GM12878 (cell line): ENCODE results near the gene CLDN5. TPM values are rescaled to one million over a fixed set of nuclear protein-coding genes. Genes with fewer than 3 reads are reported as not detected.

Experiments used
- ATAC-seq: fragments of 200-7000 bp; cut with Tn5 transposase; 3 replicates; pipeline ENCODE4 v1.9.1; 2020; ENCODE audit warnings: mild to moderate bottlenecking, moderate library complexity
- BruUV-seq: library from RNA; stranded (reverse); fragments of 400-500 nt; replicated peaks from 2 replicates; lab custom pipeline; 2021; lab: Mats Ljungman, UMichigan
- CTCF ChIA-PET: fragments of 300-600 bp; sonication (Branson Sonifier 250); formaldehyde crosslinking; extraction: SDS; loops from one replicate; lab custom pipeline; 2021; ENCODE audit warnings: inconsistent platforms; lab: Yijun Ruan, JAX
- POLR2A ChIA-PET: fragments of 350-600 bp; formaldehyde crosslinking; extraction: SDS; loops from one replicate; lab custom pipeline; 2021; ENCODE audit warnings: inconsistent platforms; lab: Charles Lee
- RAD21 ChIA-PET: fragments of 300-600 bp; sonication (Branson Sonifier 250); formaldehyde crosslinking; loops from one replicate; lab custom pipeline; 2023; ENCODE audit warnings: antibody characterized with exemption; ENCODE audit not compliant: unreplicated experiment; lab: Charles Lee
- SMC1A ChIA-PET: fragments of 300-600 bp; sonication (Branson Sonifier 250); formaldehyde crosslinking; loops from one replicate; lab custom pipeline; 2023; ENCODE audit not compliant: unreplicated experiment, uncharacterized antibody; lab: Charles Lee
- DNase-seq: peaks from one replicate; pipeline ENCODE4 v3.0.0-alpha.2; 2011; ENCODE audit warnings: low read depth, low spot score
- FAIRE-seq: peaks from 3 replicates; lab custom pipeline; 2011; peaks lifted over from hg19 to GRCh38; lab: Jason Lieb, UNC
- H2AFZ ChIP-seq: 2 replicates; pipeline ENCODE4 v1.6.0; 2011; ENCODE audit warnings: low read depth, low read length, control low read depth; ENCODE audit not compliant: control insufficient read depth
- H3K27ac ChIP-seq: 2 replicates; pipeline ENCODE4 v1.5.1; 2011; ENCODE audit warnings: control low read depth; ENCODE audit not compliant: control insufficient read depth, insufficient read depth
- H3K27me3 ChIP-seq, 2 experiments: replicated peaks in 1 of 2; 2 replicates each; pipeline versions ENCODE4 v1.6.0 to v1.6.1; 2011; ENCODE audit warnings: low read length in 1 of 2; ENCODE audit not compliant: control insufficient read depth in 2 of 2, insufficient read depth in 2 of 2
- H3K36me3 ChIP-seq, 2 experiments: 2 replicates each; pipeline ENCODE4 v1.5.1; 2011; ENCODE audit warnings: low read length in 1 of 2; ENCODE audit not compliant: control insufficient read depth in 2 of 2, insufficient read depth in 2 of 2
- H3K4me1 ChIP-seq: 2 replicates; pipeline ENCODE4 v1.6.1; 2011; ENCODE audit warnings: mild to moderate bottlenecking, low read length, moderate library complexity, mixed read lengths; ENCODE audit not compliant: control insufficient read depth, insufficient read depth
- H3K4me2 ChIP-seq: 2 replicates; pipeline ENCODE4 v1.6.0; 2011; ENCODE audit warnings: control low read depth; ENCODE audit not compliant: control insufficient read depth, insufficient read depth
- H3K4me3 ChIP-seq: fragments of 200-600 bp; sonication (generic); 2 replicates; pipeline ENCODE4 v1.5.1; 2016
- H3K79me2 ChIP-seq: 2 replicates; pipeline ENCODE4 v1.6.0; 2011; ENCODE audit warnings: low read length; ENCODE audit not compliant: control insufficient read depth, insufficient read depth
- H3K9ac ChIP-seq: 2 replicates; pipeline ENCODE4 v1.8.0; 2011; ENCODE audit warnings: low read length, control low read depth, mixed read lengths; ENCODE audit not compliant: control insufficient read depth, insufficient read depth
- H3K9me3 ChIP-seq: replicated peaks from 3 replicates; pipeline ENCODE4 v1.5.1; 2011; ENCODE audit warnings: mild to moderate bottlenecking, low read length; ENCODE audit not compliant: control insufficient read depth, insufficient read depth
- H4K20me1 ChIP-seq: 2 replicates; pipeline ENCODE4 v1.6.0; 2011; ENCODE audit not compliant: control insufficient read depth, insufficient read depth
- EP300 ChIP-seq, 2 experiments: fragments of 150-350 bp in 1 of 2; IDR thresholded peaks; 2 replicates each; pipeline ENCODE4 v1.6.1; 2011 to 2012; ENCODE audit warnings: low read depth in 2 of 2, low read length in 2 of 2, borderline replicate concordance in 1 of 2, improper control_type of control experiment in 1 of 2, inconsistent platforms in 1 of 2; ENCODE audit not compliant: control insufficient read depth in 1 of 2
- ETV6 ChIP-seq, 2 experiments: fragments of 450-650 bp in 1 of 2; IDR thresholded peaks in 1 of 2; conservative IDR thresholded peaks in 1 of 2; 2 replicates each; pipeline ENCODE4 v1.6.1; 2014; ENCODE audit warnings: antibody characterized with exemption in 1 of 2, borderline replicate concordance in 1 of 2, low read depth in 1 of 2, mild to moderate bottlenecking in 1 of 2, moderate library complexity in 1 of 2
- GABPA ChIP-seq: IDR thresholded peaks from 2 replicates; pipeline ENCODE4 v1.6.1; 2014; ENCODE audit warnings: antibody characterized with exemption, low read depth, mild to moderate bottlenecking, inconsistent platforms
- MTA2 ChIP-seq: fragments of 450-650 bp; IDR thresholded peaks from 2 replicates; pipeline ENCODE4 v1.6.1; 2016; ENCODE audit warnings: low read depth, mild to moderate bottlenecking, moderate library complexity
- MYB ChIP-seq: fragments of 150-350 bp; IDR thresholded peaks from 2 replicates; pipeline ENCODE4 v1.6.1; 2014; ENCODE audit warnings: mild to moderate bottlenecking, low read depth, low read length, borderline replicate concordance
- NFXL1 ChIP-seq: fragments of 450-650 bp; IDR thresholded peaks from 2 replicates; pipeline ENCODE4 v1.6.1; 2017; ENCODE audit warnings: antibody characterized with exemption, mild to moderate bottlenecking, borderline replicate concordance
- NRF1 ChIP-seq: conservative IDR thresholded peaks from 2 replicates; pipeline ENCODE4 v1.6.1; 2011; ENCODE audit warnings: mild to moderate bottlenecking, low read depth, low read length, improper control_type of control experiment
- PAX5 ChIP-seq: IDR thresholded peaks from 2 replicates; pipeline ENCODE4 v1.6.1; 2011; ENCODE audit warnings: low read depth, low read length, borderline replicate concordance
- RUNX3 ChIP-seq: IDR thresholded peaks from 2 replicates; pipeline ENCODE4 v1.6.1; 2012; ENCODE audit warnings: low read length, inconsistent platforms
- SIX5 ChIP-seq: IDR thresholded peaks from 2 replicates; pipeline ENCODE4 v1.6.1; 2011; ENCODE audit warnings: mild to moderate bottlenecking, low read depth, low read length, moderate library complexity; ENCODE audit not compliant: severe bottlenecking
- SP1 ChIP-seq: IDR thresholded peaks from one replicate; pipeline ENCODE4 v1.6.1; 2011; ENCODE audit warnings: low read depth, low read length
- SUZ12 ChIP-seq: fragments of 200-600 bp; sonication (generic); IDR thresholded peaks from one replicate; pipeline ENCODE4 v1.6.1; 2018; ENCODE audit warnings: antibody characterized with exemption, mild to moderate bottlenecking; ENCODE audit not compliant: unreplicated experiment
- WGBS: methylation state at CpG from one replicate; pipeline ENCODE4 v1.1.6; 2016; ENCODE audit warnings: low lambda C conversion rate; ENCODE audit not compliant: insufficient replicate concordance, insufficient coverage; ENCODE audit errors: missing lambda C conversion rate; 5-methylcytosine and 5-hydroxymethylcytosine counted together
- in situ Hi-C: fragments of 300-500 bp; cut with MboI; formaldehyde crosslinking; loops from 9 replicates; pipeline ENCODE4 v1.14.3; 2018; ENCODE audit warnings: mixed read lengths
- intact Hi-C: fragments of 100-400 bp; cut with micrococcal nuclease; formaldehyde crosslinking; loops from one replicate; pipeline ENCODE4 v1.14.2; 2022; ENCODE audit not compliant: unreplicated experiment
- polyA plus RNA-seq, 11 experiments: library from polyadenylated mRNA; depleted of rRNA in 4 of 11; unstranded in 6 of 11; stranded (reverse) in 5 of 11; fragments of >200 nt; fragmentation: Nextera tagmentation in 4 of 11; fragmentation: Illumina TruSeq in 1 of 11; extraction: Ambion mirVana in 4 of 11; extraction: Trizol in 1 of 11; gene quantifications; 1 replicate in 1 of 11; 2 replicates in 10 of 11; pipeline versions ENCODE4 v1.2.1 to v1.2.3, GENCODE V29; 2011 to 2016; ENCODE audit warnings: inconsistent platforms in 2 of 11, missing spikeins in 2 of 11, low read depth in 1 of 11
- total RNA-seq, 4 experiments: library from RNA; depleted of rRNA in 3 of 4; stranded (reverse); fragments of >200 nt in 3 of 4; fragmentation: Illumina TruSeq in 1 of 4; extraction: Trizol in 1 of 4; gene quantifications; 2 replicates each; pipeline versions ENCODE4 v1.2.1 to v1.2.3, GENCODE V29; 2013 to 2021
- TF ChIP-seq, protein P1 (sequence below): fragments of 450-650 bp; IDR thresholded peaks from 2 replicates; pipeline ENCODE4 v1.6.1; 2017; ENCODE audit warnings: borderline replicate concordance
- TF ChIP-seq, protein P2 (sequence below): fragments of 450-650 bp; IDR thresholded peaks from 2 replicates; pipeline ENCODE4 v1.6.1; 2014; ENCODE audit warnings: mild to moderate bottlenecking
- TF ChIP-seq, protein P3 (sequence below): IDR thresholded peaks from 2 replicates; pipeline ENCODE4 v1.6.1; 2012; ENCODE audit warnings: mild to moderate bottlenecking, low read depth, low read length
- TF ChIP-seq, protein P4 (sequence below): fragments of 150-350 bp; IDR thresholded peaks from 2 replicates; pipeline ENCODE4 v1.6.1; 2014; ENCODE audit warnings: mild to moderate bottlenecking, low read depth, low read length

The CLDN5 gene
- total and polyA plus RNA-seq, 10 of the 15 experiments (the other 5 are each of a cell fraction or from before 2014, with no cell fraction given) = 0.15 TPM; not detected in 9

DNA sequence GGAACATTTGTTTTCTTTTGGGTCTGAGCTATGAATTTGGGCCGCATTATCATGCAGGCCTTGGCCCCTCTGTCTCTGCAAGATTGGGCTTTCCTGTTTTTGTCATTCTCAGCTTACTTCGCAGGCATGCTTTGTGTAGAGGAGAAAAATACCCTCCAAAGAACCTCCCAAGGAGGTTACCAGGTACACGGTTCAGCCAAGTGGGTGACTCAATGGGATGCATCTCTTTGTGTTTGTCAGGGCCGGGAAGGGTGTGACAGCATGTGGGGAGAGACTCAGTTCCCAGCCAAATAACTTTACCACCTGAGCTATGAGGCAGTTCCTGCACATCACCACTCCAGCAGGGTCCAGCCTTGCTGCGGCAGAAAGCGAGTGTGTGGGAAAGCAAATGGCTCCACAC is 47.8 kb upstream of the CLDN5 start:
- ATAC-seq = no peak
- CTCF ChIA-PET = no interaction called here
- Histone ChIP-seq H3K79me2 (no peaks in the 10 kb centered on the region), H3K4me1 (peaks cover 5% of the 10 kb centered on the region), H4K20me1 (no peaks in the 10 kb centered on the region), H2AFZ (no peak overlapping the region), H3K9ac (no peak overlapping the region), H3K27ac (no peak overlapping the region), H3K27me3 (peaks cover 0 to 2% of the 10 kb centered on the region in 2 experiments; a peak in 1 of 4 replicates), H3K4me2 (no peak overlapping the region), H3K9me3 (no peaks in the 10 kb centered on the region), H3K4me3 (no peak overlapping the region), H3K36me3 (no peaks in the 10 kb centered on the region)
- no TSS peak for BruUV-seq
- DNase-seq = no peak
- intact Hi-C loops = no loop called here
- POLR2A ChIA-PET = no interaction called here
- SMC1A ChIA-PET = no interaction called here
- no peak for FAIRE-seq
- 58% methylated on average over 6 of the region's 6 CpGs for WGBS
- in situ Hi-C loops = no loop called here
- RAD21 ChIA-PET = no interaction called here
- TF ChIP-seq, protein P1, sequence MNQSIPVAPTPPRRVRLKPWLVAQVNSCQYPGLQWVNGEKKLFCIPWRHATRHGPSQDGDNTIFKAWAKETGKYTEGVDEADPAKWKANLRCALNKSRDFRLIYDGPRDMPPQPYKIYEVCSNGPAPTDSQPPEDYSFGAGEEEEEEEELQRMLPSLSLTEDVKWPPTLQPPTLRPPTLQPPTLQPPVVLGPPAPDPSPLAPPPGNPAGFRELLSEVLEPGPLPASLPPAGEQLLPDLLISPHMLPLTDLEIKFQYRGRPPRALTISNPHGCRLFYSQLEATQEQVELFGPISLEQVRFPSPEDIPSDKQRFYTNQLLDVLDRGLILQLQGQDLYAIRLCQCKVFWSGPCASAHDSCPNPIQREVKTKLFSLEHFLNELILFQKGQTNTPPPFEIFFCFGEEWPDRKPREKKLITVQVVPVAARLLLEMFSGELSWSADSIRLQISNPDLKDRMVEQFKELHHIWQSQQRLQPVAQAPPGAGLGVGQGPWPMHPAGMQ = no peak
- TF ChIP-seq PAX5 (no peak), EP300 (IDR thresholded peaks at IDR 0.05; ENCODE audit: borderline replicate concordance in 1 of 2, control insufficient read depth in 1 of 2, low read depth in 2 of 2, low read length in 2 of 2) (no peak), MTA2 (no peak), MYB (no peak), NFXL1 (no peak), NRF1 (no peak), GABPA (no peak), SP1 (no peak), ETV6 (conservative IDR thresholded peaks at IDR 0.05 in 1 of 2, IDR thresholded peaks at IDR 0.05 in 1 of 2; ENCODE audit: borderline replicate concordance in 1 of 2, low read depth in 1 of 2) (no peak), RUNX3 (no peak), SIX5 (no peak), SUZ12 (no peak)
- TF ChIP-seq, protein P2, sequence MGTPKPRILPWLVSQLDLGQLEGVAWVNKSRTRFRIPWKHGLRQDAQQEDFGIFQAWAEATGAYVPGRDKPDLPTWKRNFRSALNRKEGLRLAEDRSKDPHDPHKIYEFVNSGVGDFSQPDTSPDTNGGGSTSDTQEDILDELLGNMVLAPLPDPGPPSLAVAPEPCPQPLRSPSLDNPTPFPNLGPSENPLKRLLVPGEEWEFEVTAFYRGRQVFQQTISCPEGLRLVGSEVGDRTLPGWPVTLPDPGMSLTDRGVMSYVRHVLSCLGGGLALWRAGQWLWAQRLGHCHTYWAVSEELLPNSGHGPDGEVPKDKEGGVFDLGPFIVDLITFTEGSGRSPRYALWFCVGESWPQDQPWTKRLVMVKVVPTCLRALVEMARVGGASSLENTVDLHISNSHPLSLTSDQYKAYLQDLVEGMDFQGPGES = no peak
- TF ChIP-seq, protein P3, sequence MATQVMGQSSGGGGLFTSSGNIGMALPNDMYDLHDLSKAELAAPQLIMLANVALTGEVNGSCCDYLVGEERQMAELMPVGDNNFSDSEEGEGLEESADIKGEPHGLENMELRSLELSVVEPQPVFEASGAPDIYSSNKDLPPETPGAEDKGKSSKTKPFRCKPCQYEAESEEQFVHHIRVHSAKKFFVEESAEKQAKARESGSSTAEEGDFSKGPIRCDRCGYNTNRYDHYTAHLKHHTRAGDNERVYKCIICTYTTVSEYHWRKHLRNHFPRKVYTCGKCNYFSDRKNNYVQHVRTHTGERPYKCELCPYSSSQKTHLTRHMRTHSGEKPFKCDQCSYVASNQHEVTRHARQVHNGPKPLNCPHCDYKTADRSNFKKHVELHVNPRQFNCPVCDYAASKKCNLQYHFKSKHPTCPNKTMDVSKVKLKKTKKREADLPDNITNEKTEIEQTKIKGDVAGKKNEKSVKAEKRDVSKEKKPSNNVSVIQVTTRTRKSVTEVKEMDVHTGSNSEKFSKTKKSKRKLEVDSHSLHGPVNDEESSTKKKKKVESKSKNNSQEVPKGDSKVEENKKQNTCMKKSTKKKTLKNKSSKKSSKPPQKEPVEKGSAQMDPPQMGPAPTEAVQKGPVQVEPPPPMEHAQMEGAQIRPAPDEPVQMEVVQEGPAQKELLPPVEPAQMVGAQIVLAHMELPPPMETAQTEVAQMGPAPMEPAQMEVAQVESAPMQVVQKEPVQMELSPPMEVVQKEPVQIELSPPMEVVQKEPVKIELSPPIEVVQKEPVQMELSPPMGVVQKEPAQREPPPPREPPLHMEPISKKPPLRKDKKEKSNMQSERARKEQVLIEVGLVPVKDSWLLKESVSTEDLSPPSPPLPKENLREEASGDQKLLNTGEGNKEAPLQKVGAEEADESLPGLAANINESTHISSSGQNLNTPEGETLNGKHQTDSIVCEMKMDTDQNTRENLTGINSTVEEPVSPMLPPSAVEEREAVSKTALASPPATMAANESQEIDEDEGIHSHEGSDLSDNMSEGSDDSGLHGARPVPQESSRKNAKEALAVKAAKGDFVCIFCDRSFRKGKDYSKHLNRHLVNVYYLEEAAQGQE = no peak
- TF ChIP-seq, protein P4, sequence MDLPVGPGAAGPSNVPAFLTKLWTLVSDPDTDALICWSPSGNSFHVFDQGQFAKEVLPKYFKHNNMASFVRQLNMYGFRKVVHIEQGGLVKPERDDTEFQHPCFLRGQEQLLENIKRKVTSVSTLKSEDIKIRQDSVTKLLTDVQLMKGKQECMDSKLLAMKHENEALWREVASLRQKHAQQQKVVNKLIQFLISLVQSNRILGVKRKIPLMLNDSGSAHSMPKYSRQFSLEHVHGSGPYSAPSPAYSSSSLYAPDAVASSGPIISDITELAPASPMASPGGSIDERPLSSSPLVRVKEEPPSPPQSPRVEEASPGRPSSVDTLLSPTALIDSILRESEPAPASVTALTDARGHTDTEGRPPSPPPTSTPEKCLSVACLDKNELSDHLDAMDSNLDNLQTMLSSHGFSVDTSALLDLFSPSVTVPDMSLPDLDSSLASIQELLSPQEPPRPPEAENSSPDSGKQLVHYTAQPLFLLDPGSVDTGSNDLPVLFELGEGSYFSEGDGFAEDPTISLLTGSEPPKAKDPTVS = no peak
